ENCODE results near the gene CDC42EP3. TPM values are rescaled to one million over a fixed set of nuclear protein-coding genes. Genes with fewer than 3 reads are reported as not detected.

Gene CDC42EP3
- total and polyA plus RNA-seq, 3 donors from 2014 or later: 44.3 to 107 (median 50.6) TPM

GRCh38 chr2:37634914-37635503 is 36.4 kb downstream of the CDC42EP3 start:
- H3K27ac ChIP-seq: no peak overlapping the region
- H3K27me3 ChIP-seq: no peaks in the 10 kb centered on the region
- no peaks in the 10 kb centered on the region for H3K4me1 ChIP-seq
- H3K4me3 ChIP-seq: no peak overlapping the region
- WGBS, 2 donors: 93 to 95% methylated on average over 8 of the region's 8 CpGs
- intact Hi-C loops (cut with DNase I; ENCODE audit: low total_unique reads): no loop called here
- H3K9me3 ChIP-seq: no peaks in the 10 kb centered on the region
- DNase-seq: no peak
- no peaks in the 10 kb centered on the region for H3K36me3 ChIP-seq (ENCODE audit: low read depth, missing control alignments)
- TF ChIP-seq POLR2A (IDR thresholded peaks at IDR 0.05) (no peak), CTCF (IDR thresholded peaks at IDR 0.05) (no peak)

- no peak for DNase-seq
- TF ChIP-seq CTCF (IDR thresholded peaks at IDR 0.05) (no peak), POLR2A (IDR thresholded peaks at IDR 0.05) (no peak)
- Histone ChIP-seq H3K4me3 (no peak overlapping the region), H3K4me1 (no peaks in the 10 kb centered on the region), H3K27ac (no peak overlapping the region), H3K36me3 (ENCODE audit: low read depth, missing control alignments) (no peaks in the 10 kb centered on the region), H3K9me3 (no peaks in the 10 kb centered on the region), H3K27me3 (no peaks in the 10 kb centered on the region)
- 89 to 90% methylated on average over 3 of the region's 3 CpGs for WGBS, 2 donors
- intact Hi-C loops (cut with DNase I; ENCODE audit: low total_unique reads): no loop called here
Observed at GRCh38 chr2:37633845-37634244, 37.6 kb downstream of the CDC42EP3 start.

GRCh38 chr2:37633234-37633633 is 38.2 kb downstream of the CDC42EP3 start:
- Histone ChIP-seq H3K36me3 (ENCODE audit: low read depth, missing control alignments) (no peaks in the 10 kb centered on the region), H3K9me3 (no peaks in the 10 kb centered on the region), H3K27ac (no peak overlapping the region), H3K4me1 (no peaks in the 10 kb centered on the region), H3K4me3 (no peak overlapping the region), H3K27me3 (no peaks in the 10 kb centered on the region)
- DNase-seq: no peak
- intact Hi-C loops (cut with DNase I; ENCODE audit: low total_unique reads): no loop called here
- TF ChIP-seq POLR2A (IDR thresholded peaks at IDR 0.05) (no peak), CTCF (IDR thresholded peaks at IDR 0.05) (no peak)
- 36 to 73% methylated on average over 1 of the region's 1 CpG for WGBS, 2 donors

- no peak overlapping the region for H3K4me3 ChIP-seq
- no peaks in the 10 kb centered on the region for H3K27me3 ChIP-seq
- intact Hi-C loops (cut with DNase I; ENCODE audit: low total_unique reads): no loop called here
- no peak for DNase-seq
- 86 to 95% methylated on average over 2 of the region's 2 CpGs for WGBS, 2 donors
- no peaks in the 10 kb centered on the region for H3K36me3 ChIP-seq (ENCODE audit: low read depth, missing control alignments)
- no peaks in the 10 kb centered on the region for H3K9me3 ChIP-seq
- no peak for TF ChIP-seq CTCF (IDR thresholded peaks at IDR 0.05)
- no peak for TF ChIP-seq POLR2A (IDR thresholded peaks at IDR 0.05)
- no peaks in the 10 kb centered on the region for H3K4me1 ChIP-seq
- H3K27ac ChIP-seq: no peak overlapping the region
Observed at GRCh38 chr2:37632310-37632709, 39.1 kb downstream of the CDC42EP3 start.

- intact Hi-C loops (cut with DNase I; ENCODE audit: low total_unique reads): no loop called here
- Histone ChIP-seq H3K27ac (no peak overlapping the region), H3K4me1 (no peaks in the 10 kb centered on the region), H3K27me3 (no peaks in the 10 kb centered on the region), H3K36me3 (ENCODE audit: low read depth, missing control alignments) (no peaks in the 10 kb centered on the region), H3K4me3 (no peak overlapping the region), H3K9me3 (no peaks in the 10 kb centered on the region)
- DNase-seq: no peak
- WGBS, 2 donors: 61 to 64% methylated on average over 4 of the region's 4 CpGs
- no peak for TF ChIP-seq POLR2A (IDR thresholded peaks at IDR 0.05)
- no peak for TF ChIP-seq CTCF (IDR thresholded peaks at IDR 0.05)
Observed at GRCh38 chr2:37631698-37632097, 39.7 kb downstream of the CDC42EP3 start.

Data from testis (tissue), 3 donors.